Cardiac septum (tissue), 1 donor: ENCODE data around the gene UTS2R. TPM values are rescaled to one million over a fixed set of nuclear protein-coding genes. Genes with fewer than 3 reads are reported as not detected.
"Not testable (repeated sequence)": the region's sequence is repeated elsewhere in the genome, so short reads cannot be mapped to it uniquely, and the experiment has no call there.

ENCODE experiments used
- DNase-seq: peaks from one replicate; pipeline ENCODE4 v3.0.0-alpha.2; 2020; ENCODE audit warnings: low spot score
- intact Hi-C: fragments of 100-400 bp; cut with DNase I; formaldehyde crosslinking; loops from one replicate; pipeline ENCODE4 v1.14.0; 2022
- total RNA-seq: library from RNA; stranded (reverse); fragmentation: NEBNext Ultra II Directional; extraction: Animal tissue kit (Norgen Biotek cat#: 25700); gene quantifications from one replicate; pipeline ENCODE4 v1.2.1, GENCODE V29; 2021
- donor health status: DM: no; HTN: no; CAD: no.

Gene UTS2R
- total RNA-seq, 1 donor from 2014 or later, result 0.51 TPM

GRCh38 chr17:82370471-82371332 is 863 bp upstream of the UTS2R start:
- intact Hi-C loops, result no loop called here
- no peak for DNase-seq

- no peak for DNase-seq
- intact Hi-C loops, result no loop called here
Measured at GRCh38 chr17:82372249-82373071, 895 bp downstream of the UTS2R start.

- intact Hi-C loops, DNase-seq: not testable (repeated sequence)
Measured at GRCh38 chr17:82373072-82373452, 1.5 kb downstream of the UTS2R start.

- intact Hi-C loops, result no loop called here
- DNase-seq, result no peak
Measured at GRCh38 chr17:82373731-82374625, 2.4 kb downstream of the UTS2R start.

- intact Hi-C loops, result no loop called here
- no peak for DNase-seq
Measured at GRCh38 chr17:82374626-82375331, 3.2 kb downstream of the UTS2R start.

GRCh38 chr17:82375359-82376041 is 3.9 kb downstream of the UTS2R start:
- no peak for DNase-seq
- intact Hi-C loops, result no loop called here

- intact Hi-C loops, result no loop called here
- DNase-seq, result no peak
Measured at GRCh38 chr17:82376042-82376730, 4.6 kb downstream of the UTS2R start.

- intact Hi-C loops, DNase-seq: not testable (repeated sequence)
Measured at GRCh38 chr17:82377294-82377693, 5.7 kb downstream of the UTS2R start.

GRCh38 chr17:82377924-82378740 is 6.6 kb downstream of the UTS2R start:
- intact Hi-C loops, result no loop called here
- DNase-seq, result no peak

GRCh38 chr17:82378741-82379021 is 7.1 kb downstream of the UTS2R start:
- DNase-seq, result no peak
- intact Hi-C loops, result no loop called here

GRCh38 chr17:82380860-82381702 is 9.5 kb downstream of the UTS2R start:
- DNase-seq, result no peak
- intact Hi-C loops, result no loop called here

- intact Hi-C loops, DNase-seq: not testable (repeated sequence)
Measured at GRCh38 chr17:82381703-82382009, 10.1 kb downstream of the UTS2R start.

GRCh38 chr17:82382220-82382932 is 10.8 kb downstream of the UTS2R start:
- DNase-seq, intact Hi-C loops: not testable (repeated sequence)

GRCh38 chr17:82382933-82383255 is 11.3 kb downstream of the UTS2R start:
- intact Hi-C loops, result no loop called here
- DNase-seq, result no peak

GRCh38 chr17:82383411-82383810 is 11.8 kb downstream of the UTS2R start:
- DNase-seq, result no peak
- intact Hi-C loops, result no loop called here

- intact Hi-C loops, result no loop called here
- no peak for DNase-seq
Measured at GRCh38 chr17:82384051-82384729, 12.6 kb downstream of the UTS2R start.
